PC-9 (cell line): ENCODE measurements around the gene EFHC1.

Source experiments
- CTCF ChIP-seq: fragments of 200-600 bp; sonication (generic); conservative IDR thresholded peaks from 2 replicates; pipeline ENCODE4 v1.6.1; 2017; ENCODE audit warnings: mixed run types, antibody characterized with exemption, mild to moderate bottlenecking, moderate library complexity
- EZH2 ChIP-seq: fragments of 200-600 bp; sonication (generic); IDR thresholded peaks from 2 replicates; pipeline ENCODE4 v1.8.0; 2017; ENCODE audit warnings: antibody characterized with exemption, low read depth

GRCh38 chr6:52514514-52514913 is 94.4 kb downstream of the EFHC1 start:
- TF ChIP-seq CTCF (no peak), EZH2 (no peak)
